H1 (cell line): ENCODE results near the gene R3HCC1L. TPM values are rescaled to one million over a fixed set of nuclear protein-coding genes. Genes with fewer than 3 reads are reported as not detected.

Experiments
- CTCF ChIA-PET: fragments of 300-600 bp; sonication (Branson Sonifier 250); formaldehyde crosslinking; loops from one replicate; lab custom pipeline; 2021; ENCODE audit not compliant: partially characterized antibody; lab: Charles Lee
- POLR2A ChIA-PET: fragments of 300-600 bp; sonication (Branson Sonifier 250); formaldehyde crosslinking; loops from one replicate; lab custom pipeline; 2021; ENCODE audit warnings: inconsistent platforms; ENCODE audit not compliant: partially characterized antibody; lab: Charles Lee
- DNase-seq, 2 experiments: peaks; one replicate each; pipeline versions ENCODE4 v3.0.0 to v3.0.0-alpha.2; 2010 to 2022; ENCODE audit warnings: low spot score in 2 of 2, low read depth in 1 of 2, mixed read lengths in 1 of 2
- FAIRE-seq: peaks from 2 replicates; lab custom pipeline; 2011; peaks lifted over from hg19 to GRCh38; lab: Jason Lieb, UNC
- H2AFZ ChIP-seq: 2 replicates; pipeline ENCODE4 v1.8.1; 2012; ENCODE audit warnings: low read length, inconsistent platforms
- H2AK5ac ChIP-seq: 2 replicates; pipeline ENCODE4 v1.6.1; 2013; ENCODE audit warnings: low read depth, low read length
- H2BK120ac ChIP-seq: replicated peaks from 2 replicates; pipeline ENCODE3; 2013; ENCODE audit warnings: low read depth, low read length, inconsistent platforms
- H2BK12ac ChIP-seq: 2 replicates; pipeline ENCODE4 v1.6.1; 2013; ENCODE audit warnings: low read depth, low read length
- H2BK15ac ChIP-seq: 2 replicates; pipeline ENCODE4 v1.6.1; 2013; ENCODE audit warnings: low read length
- H2BK20ac ChIP-seq: 2 replicates; pipeline ENCODE4 v1.6.1; 2013; ENCODE audit warnings: low read length
- H2BK5ac ChIP-seq: 2 replicates; pipeline ENCODE4 v1.6.1; 2013; ENCODE audit warnings: low read depth, low read length
- H3K14ac ChIP-seq: 2 replicates; pipeline ENCODE4 v1.6.1; 2013; ENCODE audit warnings: inconsistent platforms; ENCODE audit not compliant: insufficient read length
- H3K18ac ChIP-seq: 2 replicates; pipeline ENCODE4 v1.6.1; 2013; ENCODE audit warnings: low read length; ENCODE audit errors: extremely low read depth
- H3K23ac ChIP-seq: 2 replicates; pipeline ENCODE4 v1.6.1; 2013; ENCODE audit warnings: inconsistent platforms; ENCODE audit not compliant: insufficient read length
- H3K23me2 ChIP-seq: 2 replicates; pipeline ENCODE4 v1.6.1; 2013; ENCODE audit warnings: low read depth, low read length
- H3K27ac ChIP-seq: 2 replicates; pipeline ENCODE4 v1.6.1; 2011; ENCODE audit warnings: low read depth, low read length, inconsistent platforms
- H3K27me3 ChIP-seq, 4 experiments: replicated peaks in 1 of 4; 1 replicate in 1 of 4; 2 replicates in 3 of 4; pipeline versions ENCODE4 v1.6.1 to v1.8.1; 2011 to 2013; ENCODE audit warnings: low read length in 3 of 4, mild to moderate bottlenecking in 3 of 4, inconsistent platforms in 2 of 4, mixed read lengths in 2 of 4, moderate library complexity in 1 of 4; ENCODE audit not compliant: control insufficient read depth in 3 of 4, insufficient read depth in 3 of 4; ENCODE audit errors: extremely low read depth in 1 of 4
- H3K36me3 ChIP-seq, 4 experiments: 2 replicates each; pipeline versions ENCODE4 v1.6.1 to v1.8.1; 2011 to 2013; ENCODE audit warnings: mild to moderate bottlenecking in 4 of 4, low read length in 3 of 4, moderate library complexity in 2 of 4, control low read depth in 1 of 4, inconsistent platforms in 1 of 4; ENCODE audit not compliant: insufficient read depth in 4 of 4, control insufficient read depth in 2 of 4
- H3K4ac ChIP-seq: replicated peaks from 2 replicates; pipeline ENCODE3; 2013; ENCODE audit warnings: low read length, low read depth, mixed read lengths, inconsistent platforms; ENCODE audit not compliant: insufficient read length
- H3K4me1 ChIP-seq, 4 experiments: replicated peaks in 1 of 4; 1 replicate in 1 of 4; 2 replicates in 3 of 4; pipeline versions ENCODE4 v1.6.1 to v1.8.1; 2011 to 2013; ENCODE audit warnings: low read length in 3 of 4, inconsistent platforms in 2 of 4, mixed read lengths in 1 of 4; ENCODE audit not compliant: insufficient read depth in 4 of 4, control insufficient read depth in 3 of 4
- H3K4me2 ChIP-seq, 2 experiments: 2 replicates each; pipeline versions ENCODE4 v1.6.1 to v1.8.1; 2011 to 2013; ENCODE audit warnings: low read depth in 2 of 2, low read length in 2 of 2, control low read depth in 1 of 2, inconsistent platforms in 1 of 2, mild to moderate bottlenecking in 1 of 2; ENCODE audit not compliant: insufficient read depth in 1 of 2
- H3K4me3 ChIP-seq, 4 experiments: fragments of 200-600, 300-600 bp in 1 of 4; sonication (generic), shearing (Covaris generic), sonication (Bioruptor Twin) in 1 of 4; 2 replicates each; pipeline versions ENCODE4 v1.5.1 to v1.8.1; 2011 to 2016; ENCODE audit warnings: low read length in 4 of 4, low read depth in 3 of 4, control low read depth in 2 of 4, inconsistent platforms in 2 of 4, mild to moderate bottlenecking in 2 of 4, mixed read lengths in 1 of 4, moderate library complexity in 1 of 4; ENCODE audit not compliant: insufficient read depth in 2 of 4; ENCODE audit errors: extremely low read depth in 1 of 4
- H3K56ac ChIP-seq: replicated peaks from 2 replicates; pipeline ENCODE3; 2013; ENCODE audit warnings: low read depth, mild to moderate bottlenecking, mixed read lengths, low read length, inconsistent platforms; ENCODE audit not compliant: insufficient read length
- H3K79me1 ChIP-seq: 2 replicates; pipeline ENCODE4 v1.6.1; 2013; ENCODE audit warnings: low read depth, low read length, control low read depth
- H3K79me2 ChIP-seq, 2 experiments: 2 replicates each; pipeline versions ENCODE4 v1.6.1 to v1.8.1; 2012 to 2013; ENCODE audit warnings: low read length in 2 of 2, mild to moderate bottlenecking in 2 of 2, inconsistent platforms in 1 of 2; ENCODE audit not compliant: insufficient read depth in 2 of 2, control insufficient read depth in 1 of 2
- H3K9ac ChIP-seq, 4 experiments: replicated peaks in 1 of 4; 1 replicate in 1 of 4; 2 replicates in 3 of 4; pipeline versions ENCODE4 v1.6.1 to v1.8.1; 2011 to 2013; ENCODE audit warnings: low read depth in 3 of 4, low read length in 3 of 4, control low read depth in 2 of 4, mild to moderate bottlenecking in 2 of 4, moderate library complexity in 2 of 4, inconsistent platforms in 1 of 4; ENCODE audit errors: extremely low read depth in 1 of 4
- H3K9me3 ChIP-seq, 2 experiments: 2 replicates each; pipeline versions ENCODE4 v1.6.1 to v1.8.1; 2012 to 2013; ENCODE audit warnings: mild to moderate bottlenecking in 2 of 2, moderate library complexity in 2 of 2, control low read depth in 1 of 2, inconsistent platforms in 1 of 2, low read depth in 1 of 2, low read length in 1 of 2, mixed read lengths in 1 of 2; ENCODE audit not compliant: insufficient read depth in 2 of 2
- H4K20me1 ChIP-seq, 2 experiments: replicated peaks in 1 of 2; 2 replicates each; pipeline versions ENCODE3 to v1.8.1; 2011 to 2013; ENCODE audit warnings: inconsistent platforms in 2 of 2, low read length in 2 of 2, mild to moderate bottlenecking in 1 of 2; ENCODE audit not compliant: insufficient read depth in 2 of 2, control insufficient read depth in 1 of 2
- H4K5ac ChIP-seq: 2 replicates; pipeline ENCODE4 v1.6.1; 2013; ENCODE audit warnings: low read length, low read depth, mixed read lengths, inconsistent platforms; ENCODE audit not compliant: insufficient read length
- H4K8ac ChIP-seq: 2 replicates; pipeline ENCODE4 v1.8.0; 2013; ENCODE audit warnings: mild to moderate bottlenecking, moderate library complexity, low read length, inconsistent platforms; ENCODE audit not compliant: insufficient read depth; ENCODE audit errors: extremely low read depth
- H4K91ac ChIP-seq: replicated peaks from 2 replicates; pipeline ENCODE3; 2013; ENCODE audit warnings: low read length, mixed read lengths, inconsistent platforms; ENCODE audit not compliant: insufficient read length
- CHD2 ChIP-seq: IDR thresholded peaks from 2 replicates; pipeline ENCODE4 v1.6.1; 2012; ENCODE audit warnings: low read length, improper control_type of control experiment
- POLR2A ChIP-seq, 2 experiments: IDR thresholded peaks; 1 replicate in 1 of 2; 2 replicates in 1 of 2; pipeline ENCODE4 v1.6.1; 2011; ENCODE audit warnings: low read depth in 2 of 2, low read length in 2 of 2, mild to moderate bottlenecking in 2 of 2; ENCODE audit errors: control extremely low read depth in 1 of 2
- RXRA ChIP-seq: IDR thresholded peaks from 2 replicates; pipeline ENCODE4 v1.6.1; 2011; ENCODE audit warnings: low read depth, mild to moderate bottlenecking, low read length, moderate library complexity; ENCODE audit not compliant: insufficient read depth
- SP2 ChIP-seq: IDR thresholded peaks from 2 replicates; pipeline ENCODE4 v1.6.1; 2012; ENCODE audit warnings: mild to moderate bottlenecking, low read length, inconsistent platforms
- TCF12 ChIP-seq: IDR thresholded peaks from 2 replicates; pipeline ENCODE4 v1.6.1; 2011; ENCODE audit warnings: low read depth, mild to moderate bottlenecking, low read length
- WGBS, 2 experiments: shearing (Covaris generic) in 1 of 2; methylation state at CpG; one replicate each; pipeline versions ENCODE4 v1.1.6 to v1.1.7; 2013 to 2015; ENCODE audit warnings: low lambda C conversion rate in 2 of 2, mixed read lengths in 2 of 2, inconsistent platforms in 1 of 2, low coverage in 1 of 2, missing lambda C conversion rate in 1 of 2; ENCODE audit not compliant: insufficient replicate concordance in 2 of 2, insufficient coverage in 1 of 2, insufficient read length in 1 of 2; ENCODE audit errors: extremely low coverage in 1 of 2, missing lambda C conversion rate in 1 of 2; 5-methylcytosine and 5-hydroxymethylcytosine counted together
- polyA plus RNA-seq, 7 experiments: library from polyadenylated mRNA; depleted of rRNA in 3 of 7; stranded (reverse) in 5 of 7; unstranded in 2 of 7; fragments of >200 nt in 5 of 7; fragments of 200-250 nt in 2 of 7; gene quantifications; 1 replicate in 5 of 7; 2 replicates in 1 of 7; 4 replicates in 1 of 7; pipeline versions ENCODE4 v1.2.1 to v1.2.3, GENCODE V29; 2011 to 2013; ENCODE audit warnings: missing spikeins in 2 of 7, mixed read lengths in 2 of 7
- total RNA-seq: library from RNA; stranded (reverse); fragmentation: NEBNext Ultra II Directional; extraction: Animal tissue kit (Norgen Biotek cat#: 25700); gene quantifications from 2 replicates; pipeline ENCODE4 v1.2.1, GENCODE V29; 2021
- TF ChIP-seq, protein P1 (sequence below): IDR thresholded peaks from 2 replicates; pipeline ENCODE4 v1.6.1; 2011; ENCODE audit warnings: low read length, improper control_type of control experiment

R3HCC1L gene
- total and polyA plus RNA-seq, 2 of the 8 experiments (the other 6 are each of a cell fraction or from before 2014, with no cell fraction given), result 6.9 to 13.9 TPM

DNA sequence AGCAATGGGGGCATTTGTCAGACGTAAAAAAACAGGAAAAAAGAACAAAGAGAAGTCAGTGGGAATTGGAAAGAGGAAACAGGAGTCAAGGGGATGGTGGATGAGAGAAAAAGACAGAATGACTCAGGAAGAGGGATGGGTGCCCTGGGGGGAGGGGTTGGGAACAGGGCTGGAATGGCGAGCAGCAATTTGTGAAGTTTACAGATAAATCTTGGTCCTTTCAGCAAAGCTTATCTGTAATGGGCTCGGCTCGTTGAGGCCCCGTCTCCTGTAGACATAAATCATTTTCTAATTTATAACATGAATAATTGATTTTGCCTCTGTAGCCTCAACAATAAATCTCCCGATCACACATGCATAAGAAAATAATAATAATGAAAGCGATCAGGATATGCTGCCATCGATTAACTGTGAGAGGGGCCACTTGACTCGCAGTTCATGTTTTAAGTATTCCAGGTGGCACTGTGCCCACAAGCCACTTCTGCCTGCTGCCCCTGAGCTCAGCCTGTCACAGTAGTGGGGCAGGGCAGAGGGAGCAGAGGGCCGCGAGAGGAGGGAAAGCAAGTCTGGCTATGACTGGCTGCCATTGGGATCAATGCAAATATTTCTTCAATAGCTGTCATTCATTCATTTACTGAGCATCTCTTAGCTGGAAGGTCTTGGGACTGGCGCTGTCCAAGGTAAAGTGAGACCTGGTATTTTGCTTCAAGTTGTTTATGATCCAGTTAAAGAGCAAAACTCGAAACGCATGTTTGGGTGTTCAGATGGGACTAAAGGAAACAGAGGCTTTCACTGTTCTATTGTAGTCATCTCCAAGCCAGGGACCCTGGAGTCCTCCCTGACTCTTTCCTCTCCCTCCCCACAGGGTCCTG lies 47.4 kb upstream of the R3HCC1L start:
- Histone ChIP-seq H3K27me3 (0 out of 7 replicates have a peak, but pooled peaks cover 0 to 3% (median 0%) of the 10 kb centered on the region in 4 experiments), H3K4ac (no peak overlapping the region), H2AK5ac (no peak overlapping the region), H2BK15ac (no peak overlapping the region), H3K23ac (no peak overlapping the region), H2BK12ac (no peak overlapping the region), H3K56ac (no peak overlapping the region), H4K91ac (no peak overlapping the region), H3K79me2 (no peaks in the 10 kb centered on the region), H3K9ac (no peak overlapping the region), H3K14ac (no peak overlapping the region), H3K9me3 (no peaks in the 10 kb centered on the region; a peak in 1 of 4 replicates), H4K20me1 (no peaks in the 10 kb centered on the region), H2BK120ac (no peak overlapping the region), H3K23me2 (no peaks in the 10 kb centered on the region), H3K18ac (no peak overlapping the region), H4K8ac (no peak overlapping the region), H2BK20ac (no peak overlapping the region), H3K4me3 (no peak overlapping the region), H4K5ac (no peak overlapping the region), H3K4me1 (no peaks in the 10 kb centered on the region), H3K27ac (no peak overlapping the region), H3K36me3 (no peaks in the 10 kb centered on the region), H2AFZ (no peak overlapping the region), H3K4me2 (no peak overlapping the region), H2BK5ac (no peak overlapping the region), H3K79me1 (no peaks in the 10 kb centered on the region)
- ChIA-PET POLR2A (no interaction called here), CTCF (interaction anchor here (0.9 to 1.4 kb wide), 4 partner anchors 17 to 41 kb away, joined by 3 to 4 read pairs (median 3); no protein-coding TSS in a partner anchor)
- TF ChIP-seq CHD2 (no peak), RXRA (no peak), SP2 (no peak), TCF12 (no peak), POLR2A (IDR thresholded peaks at IDR 0.05; ENCODE audit: control extremely low read depth in 1 of 2, low read depth in 2 of 2, low read length in 2 of 2) (no peak)
- TF ChIP-seq, protein P1, sequence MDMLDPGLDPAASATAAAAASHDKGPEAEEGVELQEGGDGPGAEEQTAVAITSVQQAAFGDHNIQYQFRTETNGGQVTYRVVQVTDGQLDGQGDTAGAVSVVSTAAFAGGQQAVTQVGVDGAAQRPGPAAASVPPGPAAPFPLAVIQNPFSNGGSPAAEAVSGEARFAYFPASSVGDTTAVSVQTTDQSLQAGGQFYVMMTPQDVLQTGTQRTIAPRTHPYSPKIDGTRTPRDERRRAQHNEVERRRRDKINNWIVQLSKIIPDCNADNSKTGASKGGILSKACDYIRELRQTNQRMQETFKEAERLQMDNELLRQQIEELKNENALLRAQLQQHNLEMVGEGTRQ, result no peak
- WGBS, 2 experiments, result 80% methylated on average over 14 of the region's 14 CpGs; no CpG with 5 or more reads in 1 of the 2 experiments
- FAIRE-seq, result no peak
- no peak for DNase-seq
